ENCODE data around the gene GIPC2.

DNA sequence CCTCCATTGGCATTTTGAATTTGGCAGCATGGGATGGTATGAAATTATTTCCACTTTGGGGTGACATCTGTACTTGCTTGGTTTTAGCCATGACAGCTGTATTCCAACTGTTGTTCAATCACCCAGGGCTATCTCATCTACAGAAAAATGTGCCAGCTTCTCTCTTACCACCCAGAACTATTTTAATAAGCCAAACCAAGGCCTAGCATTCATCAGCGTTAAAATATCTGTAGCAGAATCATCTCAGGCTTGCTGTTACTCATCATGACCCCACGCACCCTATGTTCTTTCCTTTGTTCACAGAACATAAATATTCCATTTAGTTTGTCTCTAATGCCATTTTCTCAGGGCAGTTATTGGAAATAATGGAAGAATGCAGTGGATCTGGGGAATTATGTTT lies 49.8 kb downstream of the GIPC2 start:
- TF ChIP-seq, protein P1, sequence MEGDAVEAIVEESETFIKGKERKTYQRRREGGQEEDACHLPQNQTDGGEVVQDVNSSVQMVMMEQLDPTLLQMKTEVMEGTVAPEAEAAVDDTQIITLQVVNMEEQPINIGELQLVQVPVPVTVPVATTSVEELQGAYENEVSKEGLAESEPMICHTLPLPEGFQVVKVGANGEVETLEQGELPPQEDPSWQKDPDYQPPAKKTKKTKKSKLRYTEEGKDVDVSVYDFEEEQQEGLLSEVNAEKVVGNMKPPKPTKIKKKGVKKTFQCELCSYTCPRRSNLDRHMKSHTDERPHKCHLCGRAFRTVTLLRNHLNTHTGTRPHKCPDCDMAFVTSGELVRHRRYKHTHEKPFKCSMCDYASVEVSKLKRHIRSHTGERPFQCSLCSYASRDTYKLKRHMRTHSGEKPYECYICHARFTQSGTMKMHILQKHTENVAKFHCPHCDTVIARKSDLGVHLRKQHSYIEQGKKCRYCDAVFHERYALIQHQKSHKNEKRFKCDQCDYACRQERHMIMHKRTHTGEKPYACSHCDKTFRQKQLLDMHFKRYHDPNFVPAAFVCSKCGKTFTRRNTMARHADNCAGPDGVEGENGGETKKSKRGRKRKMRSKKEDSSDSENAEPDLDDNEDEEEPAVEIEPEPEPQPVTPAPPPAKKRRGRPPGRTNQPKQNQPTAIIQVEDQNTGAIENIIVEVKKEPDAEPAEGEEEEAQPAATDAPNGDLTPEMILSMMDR (optimal IDR thresholded peaks at IDR 0.05 in 1 of 3, IDR thresholded peaks at IDR 0.05 in 1 of 3, conservative IDR thresholded peaks at IDR 0.05 in 1 of 3; ENCODE audit: extremely low read depth in 1 of 3, insufficient read depth in 2 of 3, low read length in 3 of 3) = no peak
- no peak for TF ChIP-seq EZH2 (IDR thresholded peaks at IDR 0.05; ENCODE audit: low read length)

Data from keratinocyte (primary cell).